MM.1S (cell line): ENCODE measurements around the gene CALCR.

Source experiments
- EZH2 ChIP-seq: fragments of 300-600 bp; sonication (generic); optimal IDR thresholded peaks from 2 replicates; pipeline ENCODE3; 2017; ENCODE audit warnings: low read depth, mild to moderate bottlenecking, antibody characterized with exemption, low read length, mixed read lengths
- EZH2phosphoT487 ChIP-seq: fragments of 300-600 bp; sonication (generic); IDR thresholded peaks from 2 replicates; pipeline ENCODE4 v1.6.1; 2018; ENCODE audit warnings: antibody characterized with exemption, low read length
- TF ChIP-seq, protein P1 (sequence below): fragments of 300-600 bp; sonication (generic); IDR thresholded peaks from 2 replicates; pipeline ENCODE4 v1.5.1; 2016; ENCODE audit warnings: antibody characterized with exemption, low read length, mixed read lengths

DNA sequence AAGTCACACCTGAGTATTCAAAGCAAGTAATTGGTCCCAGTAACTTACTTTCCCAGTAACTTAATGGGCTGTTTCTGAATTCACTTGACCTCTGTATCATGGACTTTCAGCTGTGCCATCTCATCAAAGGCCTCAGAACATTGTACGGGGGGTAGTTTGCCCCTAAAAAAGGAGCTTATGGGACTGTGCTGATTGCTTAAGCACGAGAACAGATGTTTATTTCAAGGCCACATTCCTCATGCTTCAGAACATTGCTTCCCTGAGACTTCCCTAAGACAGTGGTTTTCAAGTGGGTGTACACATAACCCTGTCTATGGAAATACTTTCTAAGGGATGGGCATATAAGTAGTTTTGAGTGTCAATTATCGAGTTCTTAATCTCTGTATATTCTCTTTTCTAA lies 26.8 kb downstream of the CALCR start:
- TF ChIP-seq, protein P1, sequence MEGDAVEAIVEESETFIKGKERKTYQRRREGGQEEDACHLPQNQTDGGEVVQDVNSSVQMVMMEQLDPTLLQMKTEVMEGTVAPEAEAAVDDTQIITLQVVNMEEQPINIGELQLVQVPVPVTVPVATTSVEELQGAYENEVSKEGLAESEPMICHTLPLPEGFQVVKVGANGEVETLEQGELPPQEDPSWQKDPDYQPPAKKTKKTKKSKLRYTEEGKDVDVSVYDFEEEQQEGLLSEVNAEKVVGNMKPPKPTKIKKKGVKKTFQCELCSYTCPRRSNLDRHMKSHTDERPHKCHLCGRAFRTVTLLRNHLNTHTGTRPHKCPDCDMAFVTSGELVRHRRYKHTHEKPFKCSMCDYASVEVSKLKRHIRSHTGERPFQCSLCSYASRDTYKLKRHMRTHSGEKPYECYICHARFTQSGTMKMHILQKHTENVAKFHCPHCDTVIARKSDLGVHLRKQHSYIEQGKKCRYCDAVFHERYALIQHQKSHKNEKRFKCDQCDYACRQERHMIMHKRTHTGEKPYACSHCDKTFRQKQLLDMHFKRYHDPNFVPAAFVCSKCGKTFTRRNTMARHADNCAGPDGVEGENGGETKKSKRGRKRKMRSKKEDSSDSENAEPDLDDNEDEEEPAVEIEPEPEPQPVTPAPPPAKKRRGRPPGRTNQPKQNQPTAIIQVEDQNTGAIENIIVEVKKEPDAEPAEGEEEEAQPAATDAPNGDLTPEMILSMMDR = no peak
- TF ChIP-seq EZH2phosphoT487 (no peak), EZH2 (no peak)
